Esophagus muscularis mucosa (tissue), 4 donors: ENCODE measurements around the gene POTEH. TPM values are rescaled to one million over a fixed set of nuclear protein-coding genes. Genes with fewer than 3 reads are reported as not detected.
"Not testable (repeated sequence)": the region's sequence is repeated elsewhere in the genome, so short reads cannot be mapped to it uniquely, and the experiment has no call there.

Source experiments
- DNase-seq: peaks from one replicate; pipeline ENCODE4 v3.0.0-alpha.2; 2017; ENCODE audit errors: extremely low spot score
- H3K27ac ChIP-seq, 4 donors: fragments of 200-600 bp; sonication (generic); replicated peaks in 1 of 4; 1 replicate in 3 of 4; 2 replicates in 1 of 4; pipeline ENCODE4 v1.5.1; 2016 to 2019; ENCODE audit warnings: mild to moderate bottlenecking in 1 of 4
- H3K27me3 ChIP-seq, 4 donors: fragments of 200-600 bp; sonication (generic); one replicate each; pipeline versions ENCODE4 v1.5.1 to v1.6.0; 2016 to 2019
- H3K36me3 ChIP-seq, 4 donors: fragments of 200-600 bp; sonication (generic); one replicate each; pipeline ENCODE4 v1.5.1; 2016 to 2019
- H3K4me1 ChIP-seq, 4 donors: fragments of 200-600 bp; sonication (generic); one replicate each; pipeline ENCODE4 v1.5.1; 2016 to 2019
- H3K4me3 ChIP-seq, 4 donors: fragments of 200-600 bp; sonication (generic); 1 replicate in 2 of 4; 2 replicates in 2 of 4; pipeline ENCODE4 v1.5.1; 2016 to 2019; ENCODE audit warnings: mild to moderate bottlenecking in 4 of 4, moderate library complexity in 1 of 4
- H3K9me3 ChIP-seq, 4 donors: fragments of 200-600 bp; sonication (generic); 1 replicate in 3 of 4; 2 replicates in 1 of 4; pipeline ENCODE4 v1.5.1; 2016 to 2019
- WGBS: methylation state at CpG from one replicate; pipeline ENCODE4 v1.1.5; 2018; 5-methylcytosine and 5-hydroxymethylcytosine counted together
- intact Hi-C: fragments of 100-400 bp; cut with DNase I; formaldehyde crosslinking; loops from one replicate; pipeline ENCODE4 v1.15.1; 2023
- small RNA-seq, 3 donors: library from RNA; depleted of rRNA; stranded (forward); fragments of <200 nt; gene quantifications; one replicate each; pipeline ENCODE3, GENCODE V24; 2016
- total RNA-seq, 4 donors: library from RNA; depleted of rRNA; stranded (reverse); fragments of >200 nt; gene quantifications; one replicate each; pipeline versions ENCODE4 v1.1.0 to v1.2.1, GENCODE V29; 2016

POTEH gene
- total RNA-seq, 4 donors from 2014 or later, result not detected

- peaks cover 0 to 12% (median 0%) of the 10 kb centered on the region in 4 donors for H3K27me3 ChIP-seq
- H3K27ac ChIP-seq, H3K4me3 ChIP-seq, H3K9me3 ChIP-seq, H3K4me1 ChIP-seq, intact Hi-C loops, H3K36me3 ChIP-seq: not testable (repeated sequence)
- WGBS, result 81% methylated on average over 5 of the region's 41 CpGs
- DNase-seq, result peak; percentile 60
Measured at GRCh38 chr22:15749181-15749970, 59.5 kb downstream of the POTEH start.

GRCh38 chr22:15759443-15760097 is 69.7 kb downstream of the POTEH start:
- H3K4me3 ChIP-seq, DNase-seq, H3K9me3 ChIP-seq, H3K27ac ChIP-seq, H3K36me3 ChIP-seq, H3K27me3 ChIP-seq, intact Hi-C loops, H3K4me1 ChIP-seq: not testable (repeated sequence)
- 40% methylated on average over 2 of the region's 28 CpGs for whole genome bisulfite sequencing

GRCh38 chr22:15760388-15761150 is 70.7 kb downstream of the POTEH start:
- H3K36me3 ChIP-seq, H3K27ac ChIP-seq, H3K9me3 ChIP-seq, H3K27me3 ChIP-seq, H3K4me1 ChIP-seq, DNase-seq, H3K4me3 ChIP-seq, intact Hi-C loops: not testable (repeated sequence)
- WGBS, result 100% methylated on average over 5 of the region's 44 CpGs

- H3K4me3 ChIP-seq, intact Hi-C loops, DNase-seq, H3K27me3 ChIP-seq, H3K9me3 ChIP-seq, H3K36me3 ChIP-seq, H3K27ac ChIP-seq, H3K4me1 ChIP-seq: not testable (repeated sequence)
- 88% methylated on average over 12 of the region's 30 CpGs for WGBS
Measured at GRCh38 chr22:15761151-15761777, 71.4 kb downstream of the POTEH start.

- DNase-seq, H3K27me3 ChIP-seq, H3K36me3 ChIP-seq, H3K4me3 ChIP-seq, H3K4me1 ChIP-seq, H3K27ac ChIP-seq, H3K9me3 ChIP-seq, intact Hi-C loops: not testable (repeated sequence)
- WGBS, result no CpG with 5 or more reads among the region's 1 CpG
Measured at GRCh38 chr22:15763559-15763958, 73.7 kb downstream of the POTEH start.

Small RNA genes lying within 50 kb of the gene (small RNA-seq; reads per million reads assigned to genes)
- 0 reads per million in 3 donors for gene RNU6-816P

Other genes starting within 250 kb of the POTEH start
- gene OR11H1, start 161.8 kb upstream of the POTEH start, total RNA-seq, result not detected